Stimulated activated CD8-positive, alpha-beta memory T cell treated with anti-CD3 and anti-CD28 coated beads, Interleukin-7, amount 100 ng/mL, for 1 hour (primary cell): ENCODE results near the gene CDC42.

Source experiments
- DNase-seq, 2 donors: peaks; one replicate each; pipeline ENCODE4 v3.0.0-alpha.2; 2020; ENCODE audit warnings: low read depth in 2 of 2

The CDC42 gene

DNA sequence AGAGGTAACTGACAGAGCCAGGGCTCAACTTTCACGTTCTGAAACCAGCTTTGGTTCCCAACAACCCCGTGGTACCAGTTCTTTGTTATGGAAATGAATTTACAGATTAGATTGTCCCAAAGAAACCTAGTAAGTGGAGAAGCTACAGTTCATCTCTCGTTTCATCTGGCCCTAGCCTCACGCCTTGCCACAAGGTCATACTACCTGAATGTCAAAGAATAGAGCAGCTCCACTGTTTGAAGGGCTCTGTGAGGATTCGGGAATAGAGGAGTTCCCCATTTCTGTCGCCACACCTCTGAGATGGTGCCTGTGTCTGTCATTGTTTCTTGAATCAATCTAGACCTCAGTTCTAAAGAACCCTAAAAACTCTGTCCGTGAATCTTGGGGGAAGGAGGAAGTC, 15.0 kb upstream of the CDC42 start:
- DNase-seq: no peak

GRCh38 chr1:22038036-22038435, 14.5 kb upstream of the CDC42 start:
- DNase-seq: no peak

DNA sequence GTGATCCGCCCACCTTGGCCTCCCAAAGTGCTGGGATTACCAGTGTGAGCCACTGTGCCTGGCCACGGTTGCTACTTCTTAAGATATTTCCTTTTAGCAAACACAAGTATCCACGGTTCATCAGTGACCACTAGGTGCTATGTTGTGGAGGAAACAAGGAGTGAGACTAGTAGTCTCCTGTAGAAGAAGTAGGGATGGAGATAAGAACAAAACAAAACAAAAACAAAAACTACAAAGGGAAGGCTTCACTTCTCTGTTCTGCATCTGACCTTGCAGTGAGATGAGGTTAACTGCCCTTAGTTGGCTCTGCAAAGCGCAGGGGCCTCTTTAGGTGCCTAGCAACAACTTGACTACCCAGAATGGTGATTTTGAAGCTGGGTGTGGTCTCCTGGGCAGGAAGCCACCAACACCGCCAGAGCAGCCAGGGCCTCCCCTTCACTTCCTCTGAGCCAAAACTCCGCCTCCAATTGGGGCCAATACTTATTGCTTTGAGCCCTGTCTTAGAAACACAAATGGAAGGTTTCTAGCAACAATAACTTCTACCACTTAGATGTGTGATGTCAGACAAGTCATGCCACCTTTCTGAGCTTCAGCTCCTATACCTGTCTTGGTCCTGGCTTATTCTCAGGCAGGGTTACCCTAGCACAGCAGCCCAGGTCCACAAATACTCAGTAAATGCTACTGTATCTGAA, 12.8 kb upstream of the CDC42 start:
- DNase-seq: peak; percentile 69 to 74

DNA sequence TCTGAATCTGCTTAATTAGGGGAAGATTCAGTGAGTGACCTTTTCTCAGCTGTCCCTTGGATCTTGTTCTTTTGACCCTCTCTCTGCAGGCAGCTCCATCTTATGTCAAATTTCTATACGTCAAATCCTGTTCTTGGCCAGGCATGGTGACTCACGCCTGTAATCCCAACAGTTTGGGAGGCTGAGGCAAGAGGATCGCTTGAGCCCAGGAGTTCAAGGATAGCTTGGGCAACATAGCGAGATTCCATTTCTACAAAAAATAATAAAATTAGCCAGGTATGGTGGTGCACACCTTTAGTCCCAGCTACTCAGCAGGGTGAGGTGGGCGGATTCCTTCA, 12.3 kb upstream of the CDC42 start:
- no peak for DNase-seq

GRCh38 chr1:22041505-22041904, 11.0 kb upstream of the CDC42 start:
- DNase-seq: no peak

- no peak for DNase-seq
Measured at GRCh38 chr1:22043198-22043769, 9.2 kb upstream of the CDC42 start.

DNA sequence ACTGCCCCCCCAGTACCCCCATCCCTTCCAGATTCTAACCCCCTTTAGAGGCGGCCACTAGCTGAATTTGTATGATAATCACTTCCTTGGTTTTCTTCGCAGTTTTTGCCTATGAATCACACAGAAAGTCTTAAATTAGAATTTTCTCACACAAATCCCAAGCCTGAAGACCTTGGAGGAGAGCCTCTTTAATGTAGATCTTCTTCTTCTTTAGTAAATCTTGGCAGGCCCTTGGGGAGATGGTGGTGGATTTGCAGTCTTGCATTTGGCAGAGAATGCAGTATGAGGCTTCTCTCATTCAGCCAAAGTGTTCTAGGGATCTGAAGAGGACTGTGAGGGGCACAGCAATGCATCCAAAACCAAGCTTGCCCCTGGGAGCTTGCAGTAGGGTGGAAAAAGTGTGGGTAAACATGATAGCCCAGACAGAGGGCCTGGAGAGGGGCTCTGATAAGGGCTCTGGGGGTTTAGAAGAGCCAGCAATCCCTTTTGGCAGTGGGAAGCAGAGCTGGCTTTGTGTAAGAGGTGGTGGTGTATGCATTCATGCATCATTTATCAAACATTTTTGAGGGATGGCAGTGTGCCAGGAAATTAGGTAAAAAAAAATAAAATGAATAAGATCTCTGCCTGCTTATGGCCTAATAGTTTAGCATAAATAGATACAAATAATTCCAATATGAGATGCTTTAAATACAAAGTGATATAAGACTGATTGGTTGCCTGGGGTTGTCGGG, 7.7 kb upstream of the CDC42 start:
- no peak for DNase-seq

- DNase-seq: no peak
Measured at GRCh38 chr1:22045604-22046228, 6.8 kb upstream of the CDC42 start.

GRCh38 chr1:22048351-22049192, 3.9 kb upstream of the CDC42 start:
- DNase-seq: no peak

DNA sequence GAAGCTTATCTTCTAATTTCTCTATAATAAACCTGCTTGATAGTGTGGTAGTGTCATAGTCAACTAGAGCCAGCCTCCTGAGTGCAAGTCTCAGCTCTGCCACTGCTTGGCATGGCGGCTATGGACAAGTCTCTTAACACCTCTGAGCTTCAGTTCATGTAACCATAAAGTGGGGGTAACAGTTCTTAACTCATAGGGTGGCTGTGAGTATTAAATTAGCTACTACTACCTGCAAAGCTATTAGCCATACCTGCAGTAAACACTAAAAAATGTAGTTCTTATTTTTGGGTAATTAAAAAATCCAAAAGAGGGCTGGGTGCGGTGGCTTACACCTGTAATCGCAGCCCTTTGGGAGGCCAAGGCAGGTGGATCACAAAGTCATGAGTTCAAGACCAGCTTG, 2.2 kb upstream of the CDC42 start:
- no peak for DNase-seq

GRCh38 chr1:22051607-22052114, 848 bp upstream of the CDC42 start:
- no peak for DNase-seq

- DNase-seq: peak; percentile 14 to 24
Measured at GRCh38 chr1:22053017-22053860, 730 bp downstream of the CDC42 start.

DNA sequence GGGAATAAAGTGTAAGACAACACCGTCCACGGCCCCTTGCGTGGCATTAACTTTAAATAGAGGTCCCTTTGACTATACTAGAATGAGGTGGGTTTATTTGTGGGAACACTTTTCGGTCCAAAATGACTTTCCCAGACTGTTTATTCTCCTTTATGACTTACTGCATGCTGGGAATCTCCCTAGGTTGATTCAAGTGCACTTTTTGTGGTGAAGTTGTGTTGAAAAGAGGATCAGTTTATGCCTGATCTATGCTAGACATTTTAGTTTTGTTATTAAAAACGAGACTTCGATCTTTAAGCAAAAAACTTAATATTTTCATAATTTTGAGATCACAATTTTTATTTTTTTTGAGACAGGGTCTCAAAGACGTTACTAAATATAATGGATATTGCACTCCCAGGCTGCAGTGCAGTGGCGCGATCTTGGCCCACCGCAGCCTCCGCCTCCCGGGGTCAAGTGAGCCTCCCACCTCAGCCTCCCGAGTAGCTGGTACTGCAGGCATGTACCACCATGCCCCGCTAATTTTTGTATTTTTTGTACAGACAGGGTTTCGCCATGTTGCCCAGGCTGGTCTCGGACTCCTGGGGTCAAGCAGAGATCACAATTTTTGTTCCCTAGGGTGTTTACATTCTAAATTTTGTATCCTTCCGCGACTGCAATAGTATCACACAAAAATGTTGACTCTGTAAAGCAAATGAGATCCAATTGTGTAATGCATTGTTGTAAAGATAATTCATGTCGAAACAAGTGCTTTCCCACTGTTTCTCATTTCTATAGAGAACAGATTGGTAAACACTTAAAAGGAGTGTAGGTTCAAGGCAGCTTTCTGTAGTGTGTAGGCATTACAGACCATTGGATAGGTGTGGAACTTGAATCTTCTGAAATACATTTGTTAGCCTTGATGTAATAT, 1.6 kb downstream of the CDC42 start:
- no peak for DNase-seq

GRCh38 chr1:22055463-22055862, 3.0 kb downstream of the CDC42 start:
- DNase-seq: no peak

- no peak for DNase-seq
Measured at GRCh38 chr1:22056043-22056442, 3.5 kb downstream of the CDC42 start.

DNA sequence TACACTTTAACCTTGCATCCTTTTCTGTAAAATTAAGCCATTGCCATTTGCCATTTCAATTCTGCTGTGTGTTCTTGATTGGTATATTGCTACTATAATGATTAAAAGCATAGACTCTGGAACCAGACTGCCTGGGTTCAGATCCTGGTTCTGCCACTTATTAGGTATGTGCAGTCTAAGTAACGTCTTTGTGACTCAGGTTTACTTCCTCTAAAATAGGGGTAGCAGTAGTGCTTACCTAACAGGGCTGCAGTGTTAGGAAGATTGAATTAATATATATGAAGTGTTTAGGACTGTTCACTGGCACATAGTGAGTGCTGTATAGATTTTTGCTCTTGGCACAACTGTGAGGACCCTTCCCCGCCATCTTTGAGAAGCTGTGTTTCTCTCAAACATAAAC, 4.4 kb downstream of the CDC42 start:
- no peak for DNase-seq

GRCh38 chr1:22057861-22058260, 5.4 kb downstream of the CDC42 start:
- DNase-seq: no peak

- DNase-seq: no peak
Measured at GRCh38 chr1:22064751-22065402, 12.4 kb downstream of the CDC42 start.

DNA sequence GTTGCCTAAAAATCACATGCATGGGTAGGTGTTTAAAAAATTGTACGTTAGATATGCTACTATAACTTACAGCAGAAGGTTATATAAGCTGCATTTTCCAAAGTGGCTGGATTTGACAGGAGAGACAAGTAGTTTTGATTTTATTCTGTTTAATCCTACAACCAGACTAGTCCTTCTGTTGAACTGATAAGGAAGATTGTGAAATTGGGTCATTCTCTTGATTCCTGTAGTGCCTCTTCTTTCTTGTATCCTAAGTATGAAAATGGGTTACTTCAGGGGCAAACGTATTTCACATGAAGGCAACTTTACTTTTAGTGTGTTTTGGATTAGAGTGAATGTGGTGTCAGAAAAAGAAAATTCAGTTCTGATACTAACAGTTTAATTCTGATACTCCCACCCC, 19.0 kb downstream of the CDC42 start:
- no peak for DNase-seq
